Heart left ventricle (tissue), 13 donors: ENCODE measurements around the gene IL1RAPL1.

Source experiments
- POLR2A ChIP-seq, 2 donors: fragments of 450-650 bp; IDR thresholded peaks; one replicate each; pipeline ENCODE4 v1.6.1; 2017; ENCODE audit warnings: antibody characterized with exemption in 2 of 2, mild to moderate bottlenecking in 2 of 2, moderate library complexity in 2 of 2
- TF ChIP-seq, protein P1 (sequence below), 12 donors: fragments of 200-600 bp; sonication (generic) in 4 of 12; IDR thresholded peaks; one replicate each; pipeline versions ENCODE4 v1.5.0 to v1.8.0; 2018 to 2022; ENCODE audit warnings: antibody characterized with exemption in 12 of 12, mild to moderate bottlenecking in 5 of 12
- donor health status: ischemic (EF 13 %, LVEDD 7.1; RV severe dilation, severe dysfunction).
- donor health status: DM: no; HTN: yes; CAD: no.
- donor health status: DM: no; HTN: no; CAD: no.
- donor health status: ischemic (EF 25% LVEDD 6.9; RV normal size, moderate dysfunction).
- donor health status: ischemic (EF 25% LVEDD 5.7; RV mildly dilated, moderate dysfunction).
- donor health status: ischemic (EF 35%, LVEDD 5.7; RV mildly dilated, moderate dysfunction).
- donor health status: nonischemic (EF 11% LVEDD 7.7; RV severe dilation, severe dysfunction).
- donor health status: DM: yes; HTN: yes; CAD: no.
- donor health status: PGD.
- donor health status: ischemic (EF 29% LVEDD 5.4; RV normal size, mild dysfunction).
- donor health status: nonischemic (EF 23%, LVEDD 6.1; RV moderate dilation, normal function).

- TF ChIP-seq, protein P1, sequence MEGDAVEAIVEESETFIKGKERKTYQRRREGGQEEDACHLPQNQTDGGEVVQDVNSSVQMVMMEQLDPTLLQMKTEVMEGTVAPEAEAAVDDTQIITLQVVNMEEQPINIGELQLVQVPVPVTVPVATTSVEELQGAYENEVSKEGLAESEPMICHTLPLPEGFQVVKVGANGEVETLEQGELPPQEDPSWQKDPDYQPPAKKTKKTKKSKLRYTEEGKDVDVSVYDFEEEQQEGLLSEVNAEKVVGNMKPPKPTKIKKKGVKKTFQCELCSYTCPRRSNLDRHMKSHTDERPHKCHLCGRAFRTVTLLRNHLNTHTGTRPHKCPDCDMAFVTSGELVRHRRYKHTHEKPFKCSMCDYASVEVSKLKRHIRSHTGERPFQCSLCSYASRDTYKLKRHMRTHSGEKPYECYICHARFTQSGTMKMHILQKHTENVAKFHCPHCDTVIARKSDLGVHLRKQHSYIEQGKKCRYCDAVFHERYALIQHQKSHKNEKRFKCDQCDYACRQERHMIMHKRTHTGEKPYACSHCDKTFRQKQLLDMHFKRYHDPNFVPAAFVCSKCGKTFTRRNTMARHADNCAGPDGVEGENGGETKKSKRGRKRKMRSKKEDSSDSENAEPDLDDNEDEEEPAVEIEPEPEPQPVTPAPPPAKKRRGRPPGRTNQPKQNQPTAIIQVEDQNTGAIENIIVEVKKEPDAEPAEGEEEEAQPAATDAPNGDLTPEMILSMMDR (IDR thresholded peaks at IDR 0.05): no peak
- no peak for TF ChIP-seq POLR2A (IDR thresholded peaks at IDR 0.05)
Measured at GRCh38 chrX:29434939-29435338, 847.7 kb downstream of the IL1RAPL1 start.
